Measurements from ENCODE around the gene WDTC1. TPM values are rescaled to one million over a fixed set of nuclear protein-coding genes. Genes with fewer than 3 reads are reported as not detected.

Gene WDTC1
- total and polyA plus RNA-seq, 2 experiments from 2014 or later = 18.9 to 52.5 TPM

DNA sequence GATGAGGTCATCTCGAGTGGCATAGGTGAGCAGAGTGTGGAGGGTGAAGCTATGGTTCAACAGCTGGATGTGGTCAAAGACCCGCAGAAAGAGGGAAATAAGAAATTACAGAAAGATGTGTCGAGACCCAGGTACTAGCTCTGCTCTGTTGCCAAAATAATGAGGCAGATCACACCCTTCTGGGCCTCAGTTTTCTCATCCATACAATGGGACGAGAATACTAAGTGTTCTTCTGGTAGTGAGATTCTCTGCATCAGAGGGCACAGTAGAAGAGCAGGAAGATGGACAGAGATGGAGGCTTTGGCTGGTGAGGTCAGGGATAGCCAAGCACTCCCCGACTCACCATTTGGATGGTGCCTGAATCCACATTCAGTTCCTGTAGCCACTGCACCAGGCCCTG, 121.3 kb downstream of the WDTC1 start:
- Histone ChIP-seq H3K36me3 (no peaks in the 10 kb centered on the region), H3K27me3 (peaks cover 24% of the 10 kb centered on the region), H3K27ac (no peak overlapping the region), H3K4me3 (no peak overlapping the region), H3K9me3 (ENCODE audit: low read depth) (no peaks in the 10 kb centered on the region), H3K4me1 (ENCODE audit: low read depth) (peaks cover 4% of the 10 kb centered on the region)
- no peak for DNase-seq (ENCODE audit: low read depth in 1 of 2, low spot score in 1 of 2)
- no peak for TF ChIP-seq CTCF (IDR thresholded peaks at IDR 0.05; ENCODE audit: low read depth, low read length)

- Histone ChIP-seq H3K27me3 (peaks cover 30% of the 10 kb centered on the region), H3K9me3 (ENCODE audit: low read depth) (no peaks in the 10 kb centered on the region), H3K4me3 (no peak overlapping the region), H3K27ac (no peak overlapping the region), H3K36me3 (no peaks in the 10 kb centered on the region), H3K4me1 (ENCODE audit: low read depth) (peaks cover 4% of the 10 kb centered on the region)
- no peak for TF ChIP-seq CTCF (IDR thresholded peaks at IDR 0.05; ENCODE audit: low read depth, low read length)
- no peak for DNase-seq (ENCODE audit: low read depth in 1 of 2, low spot score in 1 of 2)
Observed at GRCh38 chr1:27356277-27356618, 121.8 kb downstream of the WDTC1 start.

GRCh38 chr1:27356619-27357280, 122.3 kb downstream of the WDTC1 start:
- H3K4me3 ChIP-seq = no peak overlapping the region
- H3K4me1 ChIP-seq (ENCODE audit: low read depth) = peaks cover 4% of the 10 kb centered on the region
- no peak overlapping the region for H3K27ac ChIP-seq
- H3K27me3 ChIP-seq = peaks cover 31% of the 10 kb centered on the region
- DNase-seq (ENCODE audit: low read depth in 1 of 2, low spot score in 1 of 2) = no peak
- no peaks in the 10 kb centered on the region for H3K36me3 ChIP-seq
- TF ChIP-seq CTCF (IDR thresholded peaks at IDR 0.05; ENCODE audit: low read depth, low read length) = no peak
- no peaks in the 10 kb centered on the region for H3K9me3 ChIP-seq (ENCODE audit: low read depth)

DNA sequence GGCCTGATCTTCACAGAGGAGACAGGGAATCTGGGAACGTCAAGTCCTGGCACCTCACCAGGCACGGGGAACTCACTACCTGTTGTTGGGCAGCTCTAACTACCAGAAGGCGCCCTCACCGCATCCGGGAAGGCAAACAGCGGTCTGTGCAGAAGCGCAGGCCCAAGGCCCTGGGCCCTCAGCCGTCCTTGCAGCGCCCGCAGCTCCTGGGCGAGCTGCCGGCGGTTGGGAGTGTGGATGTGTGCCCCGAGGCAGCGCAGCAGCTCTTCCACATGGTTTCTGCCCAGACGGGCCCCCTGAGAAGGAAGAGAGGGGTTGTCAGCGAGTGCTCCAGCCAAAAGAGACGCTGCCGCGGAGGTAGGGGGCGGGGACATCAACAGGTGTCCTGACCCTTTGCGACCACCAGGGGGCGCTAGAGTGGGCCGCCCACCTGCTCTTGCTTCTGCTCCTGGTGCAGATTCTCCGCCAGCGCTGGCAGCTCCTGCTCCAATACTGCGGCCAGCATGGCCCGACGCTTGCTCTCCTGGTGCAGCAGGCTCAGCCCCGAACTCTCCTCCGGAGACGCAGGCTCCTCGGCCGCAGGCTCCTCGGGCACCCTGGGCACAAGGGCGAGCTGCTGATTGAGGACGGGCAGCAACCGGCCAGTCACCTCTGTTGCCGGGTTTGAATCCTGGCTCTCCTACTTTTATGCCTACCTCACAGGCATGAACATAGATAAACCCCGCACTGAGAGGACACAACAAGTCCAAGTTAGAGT, 123.0 kb downstream of the WDTC1 start:
- no peak overlapping the region for H3K4me3 ChIP-seq
- H3K36me3 ChIP-seq = no peaks in the 10 kb centered on the region
- H3K27ac ChIP-seq = no peak overlapping the region
- TF ChIP-seq CTCF (IDR thresholded peaks at IDR 0.05; ENCODE audit: low read depth, low read length) = peak; percentile 84
- H3K27me3 ChIP-seq = peaks cover 31% of the 10 kb centered on the region
- no peaks in the 10 kb centered on the region for H3K9me3 ChIP-seq (ENCODE audit: low read depth)
- peak; percentile 66 to 78 for DNase-seq (ENCODE audit: low read depth in 1 of 2, low spot score in 1 of 2)
- H3K4me1 ChIP-seq (ENCODE audit: low read depth) = peaks cover 4% of the 10 kb centered on the region

Other genes with a start within 250 kb of the WDTC1 start
- gene TRNP1, start 240.9 kb upstream of the WDTC1 start, total RNA-seq = 61.7 and 63.7 TPM in 2 replicates
- gene TRNP1, start 240.9 kb upstream of the WDTC1 start, polyA plus RNA-seq = 42.9 and 55.5 TPM in 2 replicates
- 8.8 and 9.4 TPM in 2 replicates for gene TENT5B, start 221.8 kb upstream of the WDTC1 start, total RNA-seq
- gene TENT5B, start 221.8 kb upstream of the WDTC1 start, polyA plus RNA-seq = 6.8 and 8.5 TPM in 2 replicates
- 10.9 and 13.9 TPM in 2 replicates for gene SLC9A1, start 79.5 kb upstream of the WDTC1 start, total RNA-seq
- gene SLC9A1, start 79.5 kb upstream of the WDTC1 start, polyA plus RNA-seq = 18.7 and 19.4 TPM in 2 replicates
- 32.1 and 39.6 TPM in 2 replicates for gene TMEM222, start 87.5 kb downstream of the WDTC1 start, total RNA-seq
- 55.2 and 60.5 TPM in 2 replicates for gene TMEM222, start 87.5 kb downstream of the WDTC1 start, polyA plus RNA-seq
- 14.7 and 23.5 TPM in 2 replicates for gene SYTL1, start 107.4 kb downstream of the WDTC1 start, total RNA-seq
- gene SYTL1, start 107.4 kb downstream of the WDTC1 start, polyA plus RNA-seq = 31.8 and 44.1 TPM in 2 replicates
- 13.6 and 17.1 TPM in 2 replicates for gene MAP3K6, start 132.3 kb downstream of the WDTC1 start, total RNA-seq
- gene MAP3K6, start 132.3 kb downstream of the WDTC1 start, polyA plus RNA-seq = 12.7 and 17.8 TPM in 2 replicates
- 0.18 and 3.6 TPM in 2 replicates for gene FCN3, start 140.2 kb downstream of the WDTC1 start, total RNA-seq
- 0.81 and 2.9 TPM in 2 replicates for gene FCN3, start 140.2 kb downstream of the WDTC1 start, polyA plus RNA-seq
- gene CD164L2, start 148.7 kb downstream of the WDTC1 start, total RNA-seq = 0.24 TPM in 1 of 2 replicates, not detected in the other
- gene CD164L2, start 148.7 kb downstream of the WDTC1 start, polyA plus RNA-seq = 0.35 and 0.62 TPM in 2 replicates
- gene GPR3, start 158.0 kb downstream of the WDTC1 start, total RNA-seq = 1.7 and 1.9 TPM in 2 replicates
- gene GPR3, start 158.0 kb downstream of the WDTC1 start, polyA plus RNA-seq = 2.8 and 3.1 TPM in 2 replicates

Data from cardiac muscle cell (in vitro differentiated cells and primary cell).